Measurements from ENCODE around the gene COMMD1. TPM values are rescaled to one million over a fixed set of nuclear protein-coding genes. Genes with fewer than 3 reads are reported as not detected.
"Not testable (repeated sequence)": the region's sequence is repeated elsewhere in the genome, so short reads cannot be mapped to it uniquely, and the experiment has no call there.

Gene COMMD1
- total and polyA plus RNA-seq, 4 experiments from 2014 or later: 16.7 to 63.9 (median 34.2) TPM

DNA sequence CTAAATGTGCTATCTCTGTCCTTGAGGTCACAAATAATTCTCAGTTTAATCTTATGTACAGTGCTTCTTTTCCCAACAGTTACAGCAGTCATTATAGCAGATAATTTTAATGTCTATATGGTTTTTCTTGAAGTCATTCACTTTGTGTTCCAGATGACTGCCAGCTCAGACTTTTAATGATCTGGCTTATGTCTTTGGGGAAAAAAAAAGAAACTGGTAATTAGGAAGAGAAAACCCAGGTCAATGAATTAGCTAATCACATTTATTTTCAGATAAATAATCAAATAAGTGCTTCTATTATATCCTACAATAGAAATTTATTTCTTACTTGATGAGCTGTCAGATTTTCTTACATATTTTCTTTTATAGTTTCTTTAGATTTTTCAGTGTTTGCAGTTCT is 96.0 kb downstream of the COMMD1 start:
- intact Hi-C loops (cut with micrococcal nuclease): no loop called here
- peaks cover 17 to 21% of the 10 kb centered on the region in 2 donors for H3K36me3 Mint-ChIP-seq

DNA sequence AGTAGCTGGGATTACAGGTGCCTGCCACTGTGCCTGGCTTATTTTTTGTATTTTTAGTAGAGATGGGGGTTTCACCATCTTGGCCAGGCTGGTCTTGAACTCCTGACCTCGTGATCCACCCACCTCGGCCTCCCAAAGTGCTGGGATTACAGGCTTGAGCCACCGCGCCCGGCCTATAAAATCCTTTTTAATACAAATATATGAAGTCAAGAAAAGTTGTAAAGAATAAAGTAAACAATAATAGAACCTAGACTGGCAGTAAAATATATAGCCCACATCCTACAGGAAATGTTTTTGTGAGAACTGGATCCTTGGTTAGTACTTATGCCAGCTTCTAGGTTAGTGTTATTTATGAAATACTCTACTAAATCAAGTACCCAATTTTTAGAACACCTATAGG is 99.0 kb downstream of the COMMD1 start:
- Mint-ChIP-seq H3K27ac (peak overlapping the region in 1 of 7 donors; percentile 41), H3K36me3 (peaks cover 19 to 21% of the 10 kb centered on the region in 2 donors)
- CTCF ChIA-PET (ENCODE audit: partially characterized antibody); intact Hi-C loops (cut with micrococcal nuclease); H3K27me3 Mint-ChIP-seq; H3K36me3 ChIP-seq (ENCODE audit: insufficient read depth, low read length); H3K4me3 Mint-ChIP-seq; H3K27me3 ChIP-seq (ENCODE audit: insufficient read depth, low read length); H3K4me3 ChIP-seq (ENCODE audit: low read length in 2 of 2); H3K4me1 ChIP-seq (ENCODE audit: insufficient read depth, low read length); H3K9me3 ChIP-seq (ENCODE audit: control insufficient read depth in 1 of 2, low read length in 2 of 2); H3K9me3 Mint-ChIP-seq; POLR2A ChIA-PET (ENCODE audit: partially characterized antibody); H3K27ac ChIP-seq (ENCODE audit: low read depth, low read length); H3K4me1 Mint-ChIP-seq; DNase-seq: not testable (repeated sequence)

More for the DNA sequence above, 96.0 kb downstream of the COMMD1 start:
- ChIA-PET CTCF (ENCODE audit: partially characterized antibody) (no interaction called here), POLR2A (ENCODE audit: partially characterized antibody) (no interaction called here)
- Mint-ChIP-seq H3K4me3 (no peak overlapping the region), H3K9me3 (no peaks in the 10 kb centered on the region), H3K27ac (no peak overlapping the region), H3K4me1 (peaks cover 0 to 3% (median 0%) of the 10 kb centered on the region in 4 donors), H3K27me3 (no peaks in the 10 kb centered on the region)
- DNase-seq: no peak
- H3K4me1 ChIP-seq (ENCODE audit: insufficient read depth, low read length): no peaks in the 10 kb centered on the region
- no peak overlapping the region for H3K27ac ChIP-seq (ENCODE audit: low read depth, low read length)
- no peak overlapping the region for H3K4me3 ChIP-seq (ENCODE audit: low read length in 2 of 2)
- no peaks in the 10 kb centered on the region for H3K27me3 ChIP-seq (ENCODE audit: insufficient read depth, low read length)
- H3K36me3 ChIP-seq (ENCODE audit: insufficient read depth, low read length): peaks cover 7% of the 10 kb centered on the region
- H3K9me3 ChIP-seq (ENCODE audit: control insufficient read depth in 1 of 2, low read length in 2 of 2): no peaks in the 10 kb centered on the region

DNA sequence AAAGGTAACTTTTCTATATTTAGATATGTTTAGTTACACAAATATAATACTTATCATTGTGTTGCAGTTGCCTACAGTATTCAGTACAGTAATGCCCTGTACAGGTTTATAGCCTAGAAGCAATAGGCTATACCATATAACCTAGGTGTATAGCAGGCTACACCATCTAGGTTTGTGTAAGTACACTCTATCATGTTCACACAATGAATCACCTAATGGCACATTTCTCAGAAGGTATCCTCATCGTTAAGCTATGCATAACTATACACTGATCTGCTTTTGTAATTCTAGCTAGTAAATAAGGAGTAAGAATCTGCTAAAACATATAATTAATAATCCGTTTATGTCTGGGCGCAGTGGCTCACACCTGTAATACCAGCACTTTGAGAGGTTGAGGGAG is 102.1 kb downstream of the COMMD1 start:
- Histone ChIP-seq H3K4me1 (ENCODE audit: insufficient read depth, low read length) (no peaks in the 10 kb centered on the region), H3K4me3 (ENCODE audit: low read length in 2 of 2) (no peak overlapping the region), H3K36me3 (ENCODE audit: insufficient read depth, low read length) (no peaks in the 10 kb centered on the region), H3K9me3 (ENCODE audit: control insufficient read depth in 1 of 2, low read length in 2 of 2) (no peaks in the 10 kb centered on the region), H3K27me3 (ENCODE audit: insufficient read depth, low read length) (no peaks in the 10 kb centered on the region), H3K27ac (ENCODE audit: low read depth, low read length) (no peak overlapping the region)
- H3K4me3 Mint-ChIP-seq: no peak overlapping the region
- POLR2A ChIA-PET (ENCODE audit: partially characterized antibody): no interaction called here
- no peak overlapping the region for H3K27ac Mint-ChIP-seq
- no peak for DNase-seq
- intact Hi-C loops (cut with micrococcal nuclease): no loop called here
- no peaks in the 10 kb centered on the region for H3K9me3 Mint-ChIP-seq
- H3K27me3 Mint-ChIP-seq: no peaks in the 10 kb centered on the region
- CTCF ChIA-PET (ENCODE audit: partially characterized antibody): interaction anchor here (1.3 kb wide), 1 partner anchor 30 kb away, joined by 3 read pairs; no protein-coding TSS in a partner anchor
- H3K4me1 Mint-ChIP-seq: peaks cover 0 to 1% (median 0%) of the 10 kb centered on the region in 4 donors
- peaks cover 13 to 15% of the 10 kb centered on the region in 2 donors for H3K36me3 Mint-ChIP-seq

DNA sequence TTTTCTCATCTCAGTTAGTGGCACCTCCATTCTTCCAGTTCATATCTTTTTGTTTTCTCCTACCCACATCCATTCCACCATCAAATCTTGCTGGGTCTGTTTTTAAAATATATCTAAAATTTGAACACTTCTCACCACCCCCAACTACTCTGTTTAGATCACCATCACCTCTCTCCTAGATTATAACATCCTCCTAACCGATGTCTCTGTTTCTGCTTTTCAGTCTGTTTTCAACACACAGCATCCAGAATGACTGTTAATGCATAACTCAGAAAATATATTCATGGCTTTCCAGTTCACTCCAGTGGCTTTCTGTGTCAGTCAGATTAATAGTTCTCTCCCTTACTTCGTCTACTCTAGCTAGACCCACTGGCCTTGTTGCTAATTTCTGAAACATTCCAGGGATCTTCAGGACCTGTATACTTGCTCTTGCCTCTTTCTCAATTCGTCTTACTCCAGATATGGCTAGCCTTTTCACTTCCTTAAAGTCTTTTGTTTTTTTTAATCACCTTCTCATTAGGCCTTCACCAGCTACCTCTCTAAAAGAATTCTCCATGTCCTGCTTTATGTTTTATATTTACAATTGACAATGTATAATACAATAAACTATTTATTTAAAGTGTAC is 105.3 kb downstream of the COMMD1 start:
- Mint-ChIP-seq H3K27me3 (no peaks in the 10 kb centered on the region), H3K4me3 (no peak overlapping the region), H3K4me1 (peaks cover 0 to 2% (median 0%) of the 10 kb centered on the region in 4 donors), H3K27ac (no peak overlapping the region), H3K9me3 (no peaks in the 10 kb centered on the region), H3K36me3 (peaks cover 3 to 8% of the 10 kb centered on the region in 2 donors)
- DNase-seq: no peak
- Histone ChIP-seq H3K4me3 (ENCODE audit: low read length in 2 of 2) (no peak overlapping the region), H3K9me3 (ENCODE audit: control insufficient read depth in 1 of 2, low read length in 2 of 2) (no peaks in the 10 kb centered on the region), H3K27me3 (ENCODE audit: insufficient read depth, low read length) (no peaks in the 10 kb centered on the region), H3K4me1 (ENCODE audit: insufficient read depth, low read length) (no peaks in the 10 kb centered on the region), H3K36me3 (ENCODE audit: insufficient read depth, low read length) (no peaks in the 10 kb centered on the region), H3K27ac (ENCODE audit: low read depth, low read length) (no peak overlapping the region)
- CTCF ChIA-PET (ENCODE audit: partially characterized antibody): no interaction called here
- intact Hi-C loops (cut with micrococcal nuclease): no loop called here
- POLR2A ChIA-PET (ENCODE audit: partially characterized antibody): no interaction called here

DNA sequence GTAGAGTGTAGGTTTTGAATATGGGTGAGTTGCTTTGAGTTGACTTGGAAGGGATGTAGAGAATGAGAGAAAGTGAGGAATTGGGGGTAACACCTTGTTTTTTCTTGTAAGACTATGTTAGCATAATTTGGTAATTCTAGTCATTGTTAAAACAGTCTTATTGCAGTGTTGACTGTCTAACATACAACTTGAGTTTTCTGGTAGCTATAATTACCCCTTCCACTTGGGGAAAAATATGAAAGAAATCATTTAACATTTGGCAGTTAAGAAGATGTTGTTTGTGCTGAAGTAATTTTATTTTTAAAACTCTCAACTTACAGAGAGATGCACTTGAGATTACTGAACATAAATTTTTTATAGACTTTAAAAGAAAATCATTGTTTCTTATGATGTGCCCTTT is 108.2 kb downstream of the COMMD1 start:
- ChIA-PET POLR2A (ENCODE audit: partially characterized antibody) (no interaction called here), CTCF (ENCODE audit: partially characterized antibody) (no interaction called here)
- Mint-ChIP-seq H3K27me3 (no peaks in the 10 kb centered on the region), H3K27ac (peak overlapping the region in 2 of 7 donors; percentile 9 to 28), H3K4me1 (peaks cover 0 to 4% (median 1%) of the 10 kb centered on the region in 4 donors), H3K36me3 (peaks cover 2 to 17% of the 10 kb centered on the region in 2 donors), H3K9me3 (no peaks in the 10 kb centered on the region), H3K4me3 (no peak overlapping the region)
- Histone ChIP-seq H3K4me1 (ENCODE audit: insufficient read depth, low read length) (no peaks in the 10 kb centered on the region), H3K27ac (ENCODE audit: low read depth, low read length) (no peak overlapping the region), H3K4me3 (ENCODE audit: low read length in 2 of 2) (no peak overlapping the region), H3K36me3 (ENCODE audit: insufficient read depth, low read length) (no peaks in the 10 kb centered on the region), H3K27me3 (ENCODE audit: insufficient read depth, low read length) (no peaks in the 10 kb centered on the region), H3K9me3 (ENCODE audit: control insufficient read depth in 1 of 2, low read length in 2 of 2) (no peaks in the 10 kb centered on the region)
- no peak for DNase-seq
- intact Hi-C loops (cut with micrococcal nuclease): no loop called here

DNA sequence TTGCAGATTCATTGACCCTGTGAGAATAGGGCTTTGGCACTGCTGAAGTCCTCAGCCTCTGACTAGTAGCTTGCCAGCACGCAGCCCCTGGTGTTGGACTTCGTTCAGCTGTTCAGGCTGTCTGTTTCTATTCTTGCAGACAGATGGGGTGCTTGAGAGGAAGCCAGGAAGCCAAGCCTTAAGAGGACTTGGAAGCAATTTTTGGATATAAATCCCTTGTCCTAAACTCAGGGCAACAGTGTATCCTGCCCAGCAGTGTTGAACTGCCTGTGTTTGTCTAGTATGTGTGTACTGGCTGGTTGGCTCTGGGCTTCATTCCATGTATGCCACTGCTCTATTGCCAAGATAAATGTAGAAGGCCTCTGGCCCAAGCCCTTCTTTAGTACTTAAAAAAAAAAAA is 108.6 kb downstream of the COMMD1 start:
- no peak overlapping the region for H3K27ac Mint-ChIP-seq

DNA sequence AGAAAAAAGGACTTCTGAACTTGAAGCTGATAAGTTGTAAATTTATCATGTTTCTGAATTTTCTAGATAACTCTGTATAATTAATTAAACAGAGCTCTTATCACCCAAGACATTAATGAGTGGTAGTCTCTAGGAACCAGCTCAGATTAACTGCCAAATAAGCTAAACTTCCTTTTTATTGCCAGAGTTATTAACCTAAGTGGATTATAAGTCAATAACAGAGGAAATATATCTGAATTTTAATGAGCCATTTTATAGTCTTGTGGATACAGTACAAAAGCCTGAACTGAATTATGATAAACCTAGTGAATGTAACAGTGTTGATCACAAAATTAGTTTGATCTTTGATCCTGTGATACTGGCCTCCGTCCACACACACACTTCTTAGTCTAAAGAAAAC is 111.5 kb downstream of the COMMD1 start:
- no peaks in the 10 kb centered on the region for H3K9me3 Mint-ChIP-seq
- intact Hi-C loops (cut with micrococcal nuclease): no loop called here

More for the DNA sequence above, 108.6 kb downstream of the COMMD1 start:
- H3K4me3 Mint-ChIP-seq: no peak overlapping the region
- Histone ChIP-seq H3K27ac (ENCODE audit: low read depth, low read length) (no peak overlapping the region), H3K4me3 (ENCODE audit: low read length in 2 of 2) (no peak overlapping the region), H3K4me1 (ENCODE audit: insufficient read depth, low read length) (no peaks in the 10 kb centered on the region), H3K36me3 (ENCODE audit: insufficient read depth, low read length) (no peaks in the 10 kb centered on the region), H3K27me3 (ENCODE audit: insufficient read depth, low read length) (no peaks in the 10 kb centered on the region), H3K9me3 (ENCODE audit: control insufficient read depth in 1 of 2, low read length in 2 of 2) (no peaks in the 10 kb centered on the region)
- POLR2A ChIA-PET (ENCODE audit: partially characterized antibody): no interaction called here
- CTCF ChIA-PET (ENCODE audit: partially characterized antibody): interaction anchor here (0.7 kb wide), 1 partner anchor 158 kb away, joined by 5 read pairs; no protein-coding TSS in a partner anchor
- H3K4me1 Mint-ChIP-seq: peaks cover 0 to 4% (median 2%) of the 10 kb centered on the region in 4 donors
- H3K27me3 Mint-ChIP-seq: no peaks in the 10 kb centered on the region
- H3K9me3 Mint-ChIP-seq: no peaks in the 10 kb centered on the region
- intact Hi-C loops (cut with micrococcal nuclease): no loop called here
- H3K36me3 Mint-ChIP-seq: peaks cover 4 to 19% of the 10 kb centered on the region in 2 donors
- no peak for DNase-seq

More for the DNA sequence above, 111.5 kb downstream of the COMMD1 start:
- Histone ChIP-seq H3K9me3 (ENCODE audit: control insufficient read depth in 1 of 2, low read length in 2 of 2) (no peaks in the 10 kb centered on the region), H3K36me3 (ENCODE audit: insufficient read depth, low read length) (no peaks in the 10 kb centered on the region), H3K4me1 (ENCODE audit: insufficient read depth, low read length) (no peaks in the 10 kb centered on the region), H3K27me3 (ENCODE audit: insufficient read depth, low read length) (no peaks in the 10 kb centered on the region), H3K27ac (ENCODE audit: low read depth, low read length) (no peak overlapping the region), H3K4me3 (ENCODE audit: low read length in 2 of 2) (no peak overlapping the region)
- Mint-ChIP-seq H3K4me3 (no peak overlapping the region), H3K4me1 (peaks cover 0 to 6% (median 4%) of the 10 kb centered on the region in 4 donors), H3K36me3 (peaks cover 11 to 29% of the 10 kb centered on the region in 2 donors), H3K27ac (no peak overlapping the region), H3K27me3 (no peaks in the 10 kb centered on the region)
- no peak for DNase-seq
- ChIA-PET CTCF (ENCODE audit: partially characterized antibody) (no interaction called here), POLR2A (ENCODE audit: partially characterized antibody) (no interaction called here)

Measured in CD4-positive, alpha-beta memory T cell (primary cell).